Esophagus (tissue), 2 donors: ENCODE measurements around the gene IFIT1B. TPM values are rescaled to one million over a fixed set of nuclear protein-coding genes. Genes with fewer than 3 reads are reported as not detected.
"Not testable (repeated sequence)": the region's sequence is repeated elsewhere in the genome, so short reads cannot be mapped to it uniquely, and the experiment has no call there.

ENCODE experiments used
- H3K27ac ChIP-seq, 2 donors: one replicate each; pipeline ENCODE4 v1.5.1; 2013; ENCODE audit warnings: low read depth in 2 of 2, mild to moderate bottlenecking in 2 of 2, inconsistent platforms in 1 of 2, low read length in 1 of 2, moderate library complexity in 1 of 2
- H3K27me3 ChIP-seq, 2 donors: one replicate each; pipeline ENCODE4 v1.6.1; 2013; ENCODE audit warnings: low read length in 2 of 2, control low read depth in 1 of 2, mild to moderate bottlenecking in 1 of 2; ENCODE audit not compliant: insufficient read depth in 2 of 2, control insufficient read depth in 1 of 2
- H3K36me3 ChIP-seq, 2 donors: one replicate each; pipeline ENCODE4 v1.6.1; 2013; ENCODE audit warnings: low read length in 1 of 2; ENCODE audit not compliant: control insufficient read depth in 2 of 2, insufficient read depth in 2 of 2
- H3K4me1 ChIP-seq, 2 donors: one replicate each; pipeline ENCODE4 v1.6.1; 2013; ENCODE audit warnings: low read length in 1 of 2; ENCODE audit not compliant: control insufficient read depth in 2 of 2, insufficient read depth in 2 of 2
- H3K4me3 ChIP-seq, 2 donors: one replicate each; pipeline ENCODE4 v1.5.1; 2013; ENCODE audit warnings: low read length in 2 of 2, mild to moderate bottlenecking in 2 of 2, low read depth in 1 of 2, moderate library complexity in 1 of 2
- H3K9me3 ChIP-seq, 2 donors: one replicate each; pipeline ENCODE4 v1.6.1; 2013; ENCODE audit warnings: mild to moderate bottlenecking in 2 of 2, low read depth in 1 of 2, low read length in 1 of 2, moderate library complexity in 1 of 2; ENCODE audit not compliant: control insufficient read depth in 2 of 2, insufficient read depth in 1 of 2
- WGBS, 2 donors: extraction: QIAGEN DNeasy Blood & Tissue Kit; methylation state at CpG; one replicate each; pipeline ENCODE4 v1.1.7; 2013; 5-methylcytosine and 5-hydroxymethylcytosine counted together
- polyA plus RNA-seq, 2 donors: library from polyadenylated mRNA; stranded (reverse); fragments of 200-250 nt; gene quantifications; one replicate each; pipeline ENCODE4 v1.2.3, GENCODE V29; 2013
- donor health status: healthy with polysubstance abuse.
- donor health status: Bipolar disorder and iron deficiency.

The IFIT1B gene, protein sequence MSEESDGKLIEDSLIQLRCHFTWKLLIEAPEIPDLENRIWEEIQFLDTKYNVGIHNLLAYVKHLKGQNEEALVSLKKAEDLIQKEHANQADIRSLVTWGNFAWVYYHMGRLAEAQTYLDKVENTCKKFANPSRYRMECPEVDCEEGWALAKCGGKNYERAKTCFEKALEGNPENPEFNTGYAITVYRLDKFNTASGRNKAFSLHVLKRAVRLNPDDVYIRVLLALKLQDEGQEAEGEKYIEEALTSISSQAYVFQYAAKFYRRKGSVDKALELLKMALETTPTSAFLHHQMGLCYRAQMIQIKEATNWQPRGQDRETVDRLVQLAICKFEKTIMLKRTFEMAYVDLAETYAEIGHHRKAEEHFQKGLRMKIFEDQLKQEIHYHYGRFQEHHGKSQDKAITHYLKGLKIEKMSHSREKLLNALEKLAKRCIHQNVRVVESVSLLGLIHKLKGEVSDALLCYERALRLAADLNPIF
- polyA plus RNA-seq, result not detected

DNA sequence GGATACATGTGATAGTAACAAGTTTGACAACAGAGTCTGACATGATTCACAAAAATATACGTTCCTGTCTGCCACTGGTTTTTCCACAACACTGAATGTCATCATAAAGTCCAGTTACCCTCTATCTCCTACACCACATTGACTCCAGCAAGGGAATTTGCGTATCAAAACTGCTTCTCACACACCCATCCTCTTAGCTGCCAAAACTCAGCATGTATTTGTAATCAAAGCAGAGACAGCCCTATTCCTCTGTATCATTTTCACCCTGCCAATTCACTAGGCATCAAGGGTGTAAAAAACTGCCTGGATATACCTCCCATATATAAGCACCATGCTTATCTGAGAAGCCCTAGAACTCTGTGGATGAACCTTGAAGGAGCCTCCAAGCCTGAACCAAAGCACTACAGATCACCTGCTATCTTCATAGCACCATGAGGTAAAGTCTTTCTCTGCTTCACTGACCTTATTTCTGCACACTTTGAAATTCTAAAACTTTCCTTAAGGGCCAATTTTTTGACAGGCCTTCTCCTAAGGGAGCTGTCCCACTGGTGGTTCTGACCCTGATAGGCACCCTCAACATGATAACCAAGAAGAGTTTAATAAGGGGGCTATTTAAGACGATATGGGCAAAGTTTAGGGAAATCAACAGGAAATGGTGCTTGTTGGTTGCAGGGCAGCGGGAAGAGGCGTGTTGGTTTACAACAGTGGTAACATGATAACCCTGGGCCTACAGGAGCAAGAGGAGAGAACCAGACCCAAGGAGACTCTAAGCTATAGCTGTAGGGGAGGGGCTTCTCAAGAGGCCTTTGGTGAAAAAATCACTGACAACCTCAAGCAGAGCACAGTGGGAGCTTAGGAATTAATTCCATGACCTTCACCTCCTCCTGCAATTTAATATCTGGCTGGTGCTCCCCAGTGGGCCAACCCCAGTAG is at the start of gene IFIT1B:
IFIT1B (plus strand) TSS at position 352 of the 933 bp plus-strand sequence; CDS start at position 432, 80 bp downstream.
- Histone ChIP-seq H3K27ac (no peak within 1 kb of the TSS), H3K27me3 (no peaks in the 10 kb centered on the region), H3K36me3 (no peaks in the 10 kb centered on the region), H3K4me3 (no peak within 1 kb of the TSS), H3K9me3 (no peaks in the 10 kb centered on the region), H3K4me1 (peaks cover 0 to 3% of the 10 kb centered on the region in 2 donors)
- 91 to 92% methylated on average over 5 of the region's 5 CpGs for WGBS, 2 donors

DNA sequence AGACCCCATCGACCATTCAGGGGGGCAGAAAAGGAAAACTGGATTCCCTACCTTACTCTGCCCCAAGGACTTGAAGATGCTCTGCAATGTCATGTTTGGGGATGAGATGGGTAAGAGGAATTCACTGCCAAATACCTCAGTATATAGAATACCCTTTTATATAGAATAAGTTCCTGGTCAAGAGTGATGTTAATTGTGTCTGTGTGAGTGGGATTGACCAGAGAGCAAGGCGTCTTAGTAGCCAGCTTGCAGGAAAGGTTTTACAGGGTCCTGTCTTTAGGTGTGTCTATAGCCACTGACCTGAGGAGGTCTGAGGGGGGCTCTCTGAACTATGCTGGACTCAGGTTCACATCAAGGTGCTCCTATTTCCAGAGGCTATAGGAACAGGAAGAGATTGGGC is 48.7 kb upstream of the IFIT1B start:
- Histone ChIP-seq H3K27me3 (no peaks in the 10 kb centered on the region), H3K9me3 (no peaks in the 10 kb centered on the region), H3K4me1 (peaks cover 0 to 6% of the 10 kb centered on the region in 2 donors), H3K27ac (no peak overlapping the region), H3K4me3 (no peak overlapping the region), H3K36me3 (no peaks in the 10 kb centered on the region)
- WGBS, 2 donors, result 97% methylated on average over 2 of the region's 2 CpGs

DNA sequence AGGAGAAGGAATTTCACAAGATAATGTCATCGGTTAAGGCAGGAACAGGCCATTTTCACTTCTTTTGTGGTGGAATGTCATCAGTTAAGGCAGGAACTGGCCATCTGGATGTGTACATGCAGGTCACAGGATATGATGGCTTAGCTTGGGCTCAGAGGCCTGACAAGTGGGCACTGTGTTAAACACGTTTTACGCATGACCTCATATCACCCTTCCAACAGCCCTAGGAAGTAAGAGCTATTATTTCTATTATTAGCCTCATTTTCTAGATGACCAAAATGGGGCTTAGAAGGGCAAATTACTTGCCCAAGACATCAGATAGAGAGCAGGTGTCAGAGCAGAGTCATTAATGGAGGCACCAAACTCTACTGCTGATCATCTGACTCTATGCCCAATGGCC is 47.8 kb upstream of the IFIT1B start:
- H3K4me1 ChIP-seq, H3K4me3 ChIP-seq, H3K9me3 ChIP-seq, H3K27ac ChIP-seq, H3K27me3 ChIP-seq, H3K36me3 ChIP-seq: not testable (repeated sequence)
- 72 to 77% methylated on average over 2 to 3 of the region's 3 CpGs for WGBS, 2 donors

DNA sequence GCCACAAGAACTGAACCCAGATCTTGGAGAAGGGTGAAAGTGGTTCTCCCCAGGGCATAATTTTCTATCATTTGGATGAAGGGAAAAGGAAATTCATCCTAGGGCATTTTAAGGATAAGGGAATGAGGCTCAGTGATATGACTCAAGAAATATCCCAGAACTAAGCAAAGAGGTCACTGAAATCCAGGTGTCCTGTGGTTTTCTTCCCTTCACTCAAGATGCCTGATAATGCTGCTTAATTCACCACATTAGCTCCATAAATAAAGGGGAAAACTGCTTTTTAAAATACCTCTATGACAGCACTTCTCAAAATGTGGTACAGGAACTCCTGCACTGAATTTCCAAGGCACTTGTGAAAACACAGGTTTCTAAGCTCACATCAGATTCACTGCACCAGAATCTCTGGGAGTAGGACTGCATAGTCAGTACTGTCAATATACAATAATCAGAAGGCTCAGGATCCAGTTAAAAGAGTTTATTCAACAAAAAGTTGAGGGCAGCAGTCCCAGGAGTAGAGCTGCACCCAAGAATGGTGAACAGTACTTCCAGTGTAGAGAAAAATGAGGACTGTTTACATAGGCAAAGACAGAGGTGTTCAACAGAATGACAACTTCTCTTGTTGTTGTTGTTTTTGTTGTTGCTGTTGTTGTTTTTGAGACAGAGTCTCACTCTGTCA is 47.2 kb upstream of the IFIT1B start:
- Histone ChIP-seq H3K4me1 (peaks cover 0 to 7% of the 10 kb centered on the region in 2 donors), H3K36me3 (no peaks in the 10 kb centered on the region), H3K27ac (no peak overlapping the region), H3K9me3 (no peaks in the 10 kb centered on the region), H3K27me3 (no peaks in the 10 kb centered on the region), H3K4me3 (no peak overlapping the region)

DNA sequence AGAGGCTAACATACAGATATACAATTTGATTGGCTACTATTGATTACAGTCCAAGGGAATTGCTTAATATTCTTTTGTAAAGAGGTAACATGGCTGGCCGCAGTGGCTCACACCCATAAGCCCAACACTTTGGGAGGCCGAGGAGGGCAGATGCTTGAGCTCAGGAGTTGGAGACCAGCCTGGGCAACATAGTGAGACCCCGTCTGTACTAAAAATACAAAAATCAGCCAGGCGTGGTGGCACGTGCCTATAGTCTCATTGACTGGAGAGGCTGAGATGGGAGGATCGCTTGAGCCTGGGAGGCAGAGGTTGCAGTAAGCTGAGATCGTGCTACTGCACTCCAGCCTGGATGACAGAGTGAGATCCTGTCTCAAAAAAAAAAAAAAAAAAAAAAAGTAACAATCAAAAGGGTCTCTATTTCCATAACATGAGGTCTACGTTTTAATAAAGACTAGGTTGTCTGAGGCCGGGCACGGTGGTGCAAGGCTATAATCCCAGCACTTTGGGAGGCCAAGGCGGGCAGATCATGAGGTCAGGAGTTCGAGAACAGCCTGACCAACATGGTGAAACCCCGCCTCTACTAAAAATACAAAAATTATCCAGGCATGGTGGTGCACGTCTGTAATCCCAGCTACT is 46.3 kb upstream of the IFIT1B start:
- WGBS, 2 donors, result 75 to 78% methylated on average over 14 of the region's 14 CpGs
- H3K4me3 ChIP-seq, result not testable (repeated sequence)

DNA sequence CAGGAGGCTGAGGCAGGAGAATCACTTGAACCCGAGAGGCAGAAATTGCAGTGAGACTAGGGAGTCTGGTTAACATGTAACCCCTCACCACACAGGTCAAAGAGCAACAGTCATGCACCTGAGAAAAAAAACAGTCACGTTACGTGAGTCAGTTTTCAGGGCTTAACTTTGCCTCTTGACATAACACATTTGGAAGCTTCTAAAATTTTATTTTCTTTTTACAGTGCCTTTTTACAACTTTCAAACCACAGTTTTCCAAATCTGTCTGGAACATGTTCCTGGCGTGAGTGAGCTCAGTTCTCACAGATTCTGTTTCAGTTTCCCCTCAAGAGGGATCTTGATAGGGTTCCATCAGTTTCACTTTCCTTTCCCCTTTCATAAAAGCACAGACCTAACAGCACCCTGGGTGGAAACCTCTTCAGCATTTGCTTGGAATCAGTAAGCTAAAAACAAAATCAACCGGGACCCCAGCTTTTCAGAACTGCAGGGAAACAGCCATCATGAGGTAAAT is 45.7 kb upstream of the IFIT1B start:
- no peaks in the 10 kb centered on the region for H3K9me3 ChIP-seq
- H3K4me3 ChIP-seq, result peak overlapping the region in 1 of 2 donors; percentile 43
- H3K36me3 ChIP-seq, result no peaks in the 10 kb centered on the region
- peak overlapping the region; percentile 35 to 68 for H3K27ac ChIP-seq
- H3K27me3 ChIP-seq, result no peaks in the 10 kb centered on the region
- peaks cover 0 to 7% of the 10 kb centered on the region in 2 donors for H3K4me1 ChIP-seq
- WGBS, 2 donors, result 4 to 7% methylated on average over 5 of the region's 5 CpGs

More for the DNA sequence above, 46.3 kb upstream of the IFIT1B start:
- H3K27me3 ChIP-seq, H3K36me3 ChIP-seq, H3K4me1 ChIP-seq, H3K9me3 ChIP-seq: not testable (repeated sequence)
- peak overlapping the region in 1 of 2 donors; percentile 68 for H3K27ac ChIP-seq

DNA sequence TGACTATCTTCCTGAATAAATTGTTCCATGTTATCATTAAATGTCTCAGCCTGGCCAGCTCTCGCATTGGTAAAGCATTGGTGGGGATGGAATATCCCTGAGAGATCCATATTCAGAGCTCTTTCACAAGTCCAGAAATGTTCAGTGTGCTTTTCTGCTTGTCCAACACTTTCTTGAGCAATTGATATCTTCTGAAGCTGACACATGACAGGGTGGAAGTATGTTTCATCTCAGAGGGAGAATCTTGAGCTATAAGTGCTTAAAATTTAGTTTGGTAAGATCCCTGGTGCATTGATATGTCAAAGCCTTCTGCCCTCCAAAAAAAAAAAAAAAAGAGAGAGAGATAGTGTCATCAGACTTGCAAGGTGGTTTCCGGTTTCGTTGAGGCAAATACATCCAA is 42.6 kb upstream of the IFIT1B start:
- WGBS, 2 donors, result 88% methylated on average over 3 of the region's 3 CpGs
- Histone ChIP-seq H3K4me1 (peaks cover 0 to 8% of the 10 kb centered on the region in 2 donors), H3K36me3 (peaks cover 2% of the 10 kb centered on the region in 2 donors), H3K27me3 (no peaks in the 10 kb centered on the region), H3K27ac (no peak overlapping the region), H3K4me3 (no peak overlapping the region), H3K9me3 (no peaks in the 10 kb centered on the region)

DNA sequence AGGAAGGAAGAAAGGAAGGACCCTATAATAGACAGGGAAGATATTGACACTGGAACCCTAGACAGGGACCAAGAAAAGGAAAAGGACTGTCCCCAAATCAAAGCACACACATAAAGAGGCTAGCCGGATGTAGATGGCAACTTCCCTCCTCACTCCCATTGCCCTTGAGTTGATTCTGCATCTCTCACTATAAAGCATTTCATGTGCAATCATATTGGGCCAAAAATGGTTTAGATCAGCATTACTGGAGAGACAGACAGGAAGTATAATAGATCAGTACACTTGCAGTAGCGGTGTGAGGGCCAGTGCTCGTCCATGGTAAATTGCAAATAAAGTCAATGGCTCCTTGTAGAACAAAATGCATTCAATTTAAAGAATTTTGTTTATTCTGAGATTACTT is 41.6 kb upstream of the IFIT1B start:
- H3K4me3 ChIP-seq, result no peak overlapping the region
- H3K36me3 ChIP-seq, result peaks cover 2% of the 10 kb centered on the region in 2 donors
- 84 to 100% methylated on average over 3 of the region's 3 CpGs for WGBS, 2 donors
- H3K27ac ChIP-seq, result no peak overlapping the region
- H3K9me3 ChIP-seq, result no peaks in the 10 kb centered on the region
- H3K27me3 ChIP-seq, result no peaks in the 10 kb centered on the region
- peaks cover 0 to 8% of the 10 kb centered on the region in 2 donors for H3K4me1 ChIP-seq

DNA sequence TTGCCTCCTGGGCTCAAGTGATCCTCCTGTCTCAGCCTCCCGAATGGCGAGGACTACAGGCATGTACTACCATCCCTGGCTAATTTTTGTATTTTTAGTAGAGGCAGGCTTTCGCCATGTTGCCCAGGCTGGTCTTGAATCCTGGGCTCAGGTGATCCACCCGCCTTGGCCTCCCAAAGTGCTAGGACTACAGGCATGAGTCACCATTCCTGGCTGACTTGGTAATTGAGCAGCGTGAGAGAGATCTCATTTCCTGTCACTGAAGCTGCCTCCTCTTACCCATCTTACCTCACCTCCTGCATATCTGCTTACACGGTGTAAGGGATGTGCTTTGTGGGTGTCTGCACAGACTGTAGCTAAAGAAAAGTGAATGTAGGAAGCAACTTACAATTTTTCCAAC is 40.4 kb upstream of the IFIT1B start:
- Histone ChIP-seq H3K36me3 (peaks cover 2% of the 10 kb centered on the region in 2 donors), H3K4me1 (peaks cover 0 to 8% of the 10 kb centered on the region in 2 donors), H3K4me3 (no peak overlapping the region), H3K27me3 (no peaks in the 10 kb centered on the region), H3K27ac (no peak overlapping the region), H3K9me3 (no peaks in the 10 kb centered on the region)
- WGBS, 2 donors, result 75 to 78% methylated on average over 6 of the region's 6 CpGs
